PC-3 (cell line): ENCODE results near the gene CCR2. TPM values are rescaled to one million over a fixed set of nuclear protein-coding genes. Genes with fewer than 3 reads are reported as not detected.

Experiments
- ATAC-seq: fragments of 200-7000 bp; cut with Tn5 transposase; 2 replicates; pipeline ENCODE4 v1.9.1; 2020; ENCODE audit warnings: mild to moderate bottlenecking, moderate library complexity
- BruUV-seq: library from RNA; stranded (reverse); fragments of 400-500 nt; replicated peaks from 2 replicates; lab custom pipeline; 2021; lab: Mats Ljungman, UMichigan
- CTCF ChIA-PET: fragments of 300-600 bp; sonication (Branson Sonifier 250); formaldehyde crosslinking; loops from one replicate; lab custom pipeline; 2022; ENCODE audit warnings: antibody characterized with exemption; lab: Charles Lee
- POLR2A ChIA-PET: fragments of 300-600 bp; sonication (Branson Sonifier 250); formaldehyde crosslinking; loops from one replicate; lab custom pipeline; 2022; ENCODE audit warnings: antibody characterized with exemption; ENCODE audit not compliant: unreplicated experiment; lab: Charles Lee
- DNase-seq: peaks from one replicate; pipeline ENCODE4 v3.0.0-alpha.2; 2015
- H2AFZ ChIP-seq: fragments of 300-600 bp; sonication (generic); 2 replicates; pipeline ENCODE4 v1.6.0; 2016; ENCODE audit warnings: antibody characterized with exemption, low read length
- H3F3A ChIP-seq: fragments of 300-600 bp; sonication (generic); one replicate; pipeline ENCODE4 v1.6.0; 2017; ENCODE audit warnings: antibody characterized with exemption, low read length, control low read depth, mild to moderate bottlenecking; ENCODE audit not compliant: unreplicated experiment
- H3K27ac ChIP-seq: fragments of 300-600 bp; sonication (generic); 2 replicates; pipeline ENCODE4 v1.5.1; 2016; ENCODE audit warnings: mild to moderate bottlenecking, low read length
- H3K27me3 ChIP-seq: fragments of 300-600 bp; sonication (generic); 2 replicates; pipeline ENCODE4 v1.6.1; 2016; ENCODE audit warnings: low read length, mixed read lengths
- H3K36me3 ChIP-seq: fragments of 300-600 bp; sonication (generic); 2 replicates; pipeline ENCODE4 v1.6.1; 2016; ENCODE audit warnings: low read depth, mixed run types, low read length, mixed read lengths
- H3K4me1 ChIP-seq: fragments of 300-600 bp; sonication (generic); 2 replicates; pipeline ENCODE4 v1.5.1; 2016; ENCODE audit warnings: low read length; ENCODE audit not compliant: insufficient read depth
- H3K4me2 ChIP-seq: fragments of 300-600 bp; sonication (generic); 2 replicates; pipeline ENCODE4 v1.6.0; 2016; ENCODE audit warnings: low read length
- H3K4me3 ChIP-seq: fragments of 300-600 bp; sonication (generic); 2 replicates; pipeline ENCODE4 v1.5.1; 2016; ENCODE audit warnings: mild to moderate bottlenecking, low read length, mixed read lengths
- H3K79me2 ChIP-seq: fragments of 300-600 bp; sonication (generic); 2 replicates; pipeline ENCODE4 v1.6.1; 2017; ENCODE audit warnings: low read length, mixed read lengths
- H3K9ac ChIP-seq: fragments of 300-600 bp; sonication (generic); 2 replicates; pipeline ENCODE4 v1.6.0; 2016; ENCODE audit warnings: mild to moderate bottlenecking, low read length
- H3K9me2 ChIP-seq: fragments of 300-600 bp; sonication (generic); replicated peaks from 2 replicates; pipeline ENCODE4 v1.6.1; 2016; ENCODE audit warnings: mixed run types, low read length, mixed read lengths
- H3K9me3 ChIP-seq: fragments of 300-600 bp; sonication (generic); 2 replicates; pipeline ENCODE4 v1.6.1; 2016; ENCODE audit warnings: low read length, mixed read lengths
- H4K20me1 ChIP-seq: fragments of 300-600 bp; sonication (generic); 2 replicates; pipeline ENCODE4 v1.6.1; 2016; ENCODE audit warnings: low read length, mixed read lengths
- CTCF ChIP-seq: fragments of 300-600 bp; sonication (generic); conservative IDR thresholded peaks from 2 replicates; pipeline ENCODE4 v1.5.1; 2017; ENCODE audit warnings: antibody characterized with exemption, low read depth, mild to moderate bottlenecking, low read length
- EZH2 ChIP-seq: fragments of 300-600 bp; sonication (generic); IDR thresholded peaks from one replicate; pipeline ENCODE4 v1.6.1; 2017; ENCODE audit warnings: antibody characterized with exemption, mild to moderate bottlenecking, low read length; ENCODE audit not compliant: unreplicated experiment
- EZH2phosphoT487 ChIP-seq: fragments of 300-600 bp; sonication (generic); IDR thresholded peaks from 2 replicates; pipeline ENCODE4 v1.6.1; 2018; ENCODE audit warnings: mild to moderate bottlenecking, antibody characterized with exemption, low read length, borderline replicate concordance
- intact Hi-C: fragments of 100-400 bp; cut with micrococcal nuclease; formaldehyde crosslinking; loops from 2 replicates; pipeline ENCODE4 v1.9.0; 2023
- total RNA-seq: library from RNA; depleted of rRNA; stranded (reverse); fragments of >200 nt; gene quantifications from 2 replicates; pipeline ENCODE4 v1.2.3, GENCODE V29; 2014

The CCR2 gene
- total RNA-seq, 1 experiment from 2014 or later, result not detected

GRCh38 chr3:46380471-46381221 lies 26.7 kb downstream of the CCR2 start:
- ChIA-PET CTCF (no interaction called here), POLR2A (no interaction called here)
- Histone ChIP-seq H3K79me2 (no peaks in the 10 kb centered on the region), H3K9ac (no peak overlapping the region), H3K9me2 (no peaks in the 10 kb centered on the region), H3F3A (no peaks in the 10 kb centered on the region), H3K4me2 (no peak overlapping the region), H3K36me3 (no peaks in the 10 kb centered on the region), H3K4me3 (no peak overlapping the region), H2AFZ (no peak overlapping the region), H3K27ac (no peak overlapping the region), H3K4me1 (peaks cover 21% of the 10 kb centered on the region), H3K9me3 (no peaks in the 10 kb centered on the region), H4K20me1 (no peaks in the 10 kb centered on the region), H3K27me3 (no peaks in the 10 kb centered on the region)
- DNase-seq (no peak), ATAC-seq (no peak)
- no peak for TF ChIP-seq EZH2
- TF ChIP-seq EZH2phosphoT487, result no peak
- TF ChIP-seq CTCF, result no peak
- intact Hi-C loops, result loop anchor here (2.0 kb wide), 1 partner anchor 48 kb away; no protein-coding TSS in a partner anchor
- no TSS peak for BruUV-seq

GRCh38 chr3:46381625-46382024 lies 27.7 kb downstream of the CCR2 start:
- Histone ChIP-seq H3F3A (no peaks in the 10 kb centered on the region), H2AFZ (no peak overlapping the region), H4K20me1 (no peaks in the 10 kb centered on the region), H3K79me2 (no peaks in the 10 kb centered on the region), H3K27ac (no peak overlapping the region), H3K9ac (no peak overlapping the region), H3K9me2 (no peaks in the 10 kb centered on the region), H3K4me3 (no peak overlapping the region), H3K4me2 (no peak overlapping the region), H3K9me3 (no peaks in the 10 kb centered on the region), H3K27me3 (no peaks in the 10 kb centered on the region), H3K4me1 (peaks cover 30% of the 10 kb centered on the region), H3K36me3 (no peaks in the 10 kb centered on the region)
- no TSS peak for BruUV-seq
- DNase-seq (no peak), ATAC-seq (no peak)
- CTCF ChIA-PET, result no interaction called here
- POLR2A ChIA-PET, result no interaction called here
- no peak for TF ChIP-seq CTCF
- no peak for TF ChIP-seq EZH2
- no peak for TF ChIP-seq EZH2phosphoT487
- intact Hi-C loops, result loop anchor here (2.0 kb wide), 1 partner anchor 47 kb away; no protein-coding TSS in a partner anchor
